Activated CD4-positive, alpha-beta T cell treated with anti-CD3 and anti-CD28 coated beads, Interleukin-2, Interleukin-4, amounts not matched to agents 100 ng/mL and 50 ng/mL, durations not matched to agents 16 hours and 8 hours (primary cell): ENCODE measurements around the gene RNASE2.
"Not testable (repeated sequence)": the region's sequence is repeated elsewhere in the genome, so short reads cannot be mapped to it uniquely, and the experiment has no call there.

Source experiments
- DNase-seq: peaks from one replicate; pipeline ENCODE4 v3.0.0-alpha.2; 2020; ENCODE audit warnings: low spot score

The RNASE2 gene

DNA sequence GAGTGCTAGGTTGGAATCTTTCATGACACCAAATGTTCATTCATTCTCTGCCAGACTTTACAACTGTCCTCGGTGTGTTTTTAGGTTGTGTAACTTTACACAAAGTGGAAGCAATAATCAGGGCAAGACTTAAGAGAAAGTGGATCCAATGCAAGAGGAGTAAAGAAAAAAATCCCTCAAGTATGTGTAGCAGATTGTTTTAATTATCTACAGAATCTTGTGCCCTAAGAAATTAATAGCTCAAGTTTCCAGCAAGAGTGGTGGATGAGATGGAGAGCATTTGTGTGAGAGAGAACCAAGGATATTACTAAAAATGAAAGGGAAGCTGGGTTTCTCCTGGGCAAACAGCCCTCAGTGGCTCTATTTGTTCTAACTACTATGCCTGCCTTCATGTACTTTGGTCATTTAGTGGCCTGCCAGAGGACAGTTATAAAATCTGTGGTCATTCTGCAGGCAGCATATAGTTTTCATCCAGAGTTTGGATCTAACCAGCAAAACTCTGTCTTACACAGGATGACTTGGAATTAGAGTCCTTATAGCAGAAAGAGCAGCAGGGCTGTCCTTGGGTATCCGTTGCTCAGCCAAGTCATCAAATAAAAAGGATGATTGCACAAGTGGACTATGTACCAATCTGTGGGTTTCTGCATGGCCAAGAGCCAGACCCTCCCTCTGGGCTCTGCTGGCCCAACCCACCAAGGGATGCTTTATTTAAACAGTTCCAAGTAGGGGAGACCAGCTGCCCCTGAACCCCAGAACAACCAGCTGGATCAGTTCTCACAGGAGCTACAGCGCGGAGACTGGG lies at the start of gene RNASE2:
Gene RNASE2, plus strand, starts transcription at position 752 of the 802 bp plus-strand sequence. CDS start 285 bp downstream, outside the sequence.
- DNase-seq: not testable (repeated sequence)

DNA sequence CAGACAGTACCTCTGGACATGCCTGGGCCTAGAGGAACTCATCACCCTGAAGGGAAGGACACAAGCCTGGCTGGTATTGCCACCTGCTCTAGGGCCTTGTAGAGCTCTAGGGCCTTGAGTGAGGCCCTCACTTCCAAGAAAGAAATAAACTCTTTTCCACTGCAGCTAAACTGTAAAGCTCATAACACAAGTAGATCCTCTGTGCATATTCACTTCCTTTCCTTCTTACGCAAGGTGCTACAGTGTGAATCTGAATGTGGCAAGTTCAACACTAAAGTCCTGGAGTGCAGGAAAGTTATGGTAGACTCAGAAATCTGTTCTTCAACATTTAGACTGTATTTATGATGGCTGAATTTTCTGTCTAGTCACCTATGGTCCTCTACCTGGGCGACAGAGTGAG lies 49.6 kb upstream of the RNASE2 start:
- DNase-seq: no peak

GRCh38 chr14:20907214-20907613 lies 48.1 kb upstream of the RNASE2 start:
- DNase-seq: no peak

DNA sequence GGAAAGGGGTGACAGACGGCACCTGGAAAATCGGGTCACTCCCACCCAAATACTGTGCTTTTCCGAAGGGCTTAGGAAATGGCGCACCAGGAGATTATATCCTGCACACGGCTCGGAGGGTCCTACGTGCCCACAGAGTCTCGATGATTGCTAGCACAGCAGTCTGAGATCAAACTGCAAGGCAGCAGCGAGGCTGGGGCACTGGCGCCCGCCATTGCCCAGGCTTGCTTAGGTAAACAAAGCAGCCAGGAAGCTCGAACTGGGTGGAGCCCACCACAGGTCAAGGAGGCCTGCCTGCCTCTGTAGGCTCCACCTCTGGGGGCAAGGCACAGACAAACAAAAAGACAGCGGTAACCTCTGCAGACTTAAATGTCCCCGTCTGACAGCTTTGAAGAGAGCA lies 44.5 kb upstream of the RNASE2 start:
- DNase-seq: not testable (repeated sequence)

- not testable (repeated sequence) for DNase-seq
Measured at GRCh38 chr14:20919038-20919756, 36.1 kb upstream of the RNASE2 start.

GRCh38 chr14:20923766-20924297 lies 31.5 kb upstream of the RNASE2 start:
- not testable (repeated sequence) for DNase-seq

GRCh38 chr14:20934148-20934762 lies 21.0 kb upstream of the RNASE2 start:
- DNase-seq: peak; percentile 23

DNA sequence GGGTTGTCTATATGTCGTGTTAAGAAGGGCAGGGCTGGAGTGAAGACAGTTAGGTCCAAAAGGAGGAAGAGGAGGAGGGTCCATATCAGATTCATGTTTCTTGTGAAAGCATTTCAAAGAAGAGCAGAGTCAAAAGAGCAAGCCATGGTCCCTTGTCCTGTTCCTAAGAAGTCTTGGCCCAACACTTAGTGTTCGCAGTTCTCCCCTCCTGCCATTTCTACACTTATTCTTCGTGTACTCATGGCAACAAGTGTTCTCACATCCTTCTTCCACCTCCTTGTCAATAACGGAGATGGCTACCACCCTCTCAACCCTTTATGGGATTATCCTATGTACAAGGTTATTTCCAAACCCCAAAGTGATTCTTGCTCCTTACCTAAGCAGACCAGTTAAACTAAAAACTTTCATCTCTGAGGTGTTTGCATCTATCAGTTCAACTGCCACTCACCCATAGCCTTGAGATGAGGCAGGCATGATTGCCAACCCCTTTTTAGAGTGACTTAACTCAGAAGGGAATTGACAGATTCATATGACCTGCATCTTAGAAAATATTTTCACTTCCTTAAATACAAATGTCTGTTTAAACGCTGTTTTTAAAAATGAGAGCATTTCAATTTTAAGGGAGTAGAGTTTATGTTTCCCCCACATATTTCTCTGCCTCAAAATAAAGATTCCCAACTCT lies 19.8 kb upstream of the RNASE2 start:
- no peak for DNase-seq

DNA sequence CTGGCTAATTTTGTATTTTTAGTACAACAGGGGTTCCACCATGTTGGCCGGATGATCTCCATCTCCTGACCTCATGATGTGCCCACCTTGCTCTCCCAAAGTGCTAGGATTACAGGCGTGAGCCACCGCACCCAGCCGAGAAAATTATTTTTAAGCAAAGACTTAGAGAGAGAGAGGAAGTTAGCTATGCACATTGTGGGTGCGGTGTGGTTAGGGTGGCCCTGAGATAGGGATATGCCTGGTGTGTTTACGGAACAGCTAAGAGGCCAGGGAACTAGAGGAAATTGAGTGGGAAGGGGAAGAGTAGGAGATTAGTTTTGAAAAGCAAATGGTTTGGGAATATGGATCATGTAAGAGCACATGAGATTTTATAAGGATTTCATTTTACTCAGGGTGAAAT lies 10.1 kb upstream of the RNASE2 start:
- not testable (repeated sequence) for DNase-seq

- DNase-seq: not testable (repeated sequence)
Measured at GRCh38 chr14:20946707-20947106, 8.6 kb upstream of the RNASE2 start.

DNA sequence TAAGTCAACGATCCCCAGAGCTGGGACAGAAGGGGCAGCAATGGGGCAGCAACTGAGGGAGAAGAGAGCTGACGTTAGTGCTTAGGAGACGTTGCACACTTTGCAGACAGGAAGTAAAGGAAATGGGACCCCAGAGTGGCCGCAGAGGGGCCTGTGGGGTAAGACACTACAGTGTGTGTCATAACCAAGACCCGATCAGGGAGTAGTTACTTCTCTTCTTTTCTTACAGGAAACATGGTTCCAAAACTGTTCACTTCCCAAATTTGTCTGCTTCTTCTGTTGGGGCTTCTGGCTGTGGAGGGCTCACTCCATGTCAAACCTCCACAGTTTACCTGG lies 219 bp downstream of the RNASE2 start:
- not testable (repeated sequence) for DNase-seq

GRCh38 chr14:20956376-20956976 lies 1.2 kb downstream of the RNASE2 start:
- peak; percentile 55 for DNase-seq

DNA sequence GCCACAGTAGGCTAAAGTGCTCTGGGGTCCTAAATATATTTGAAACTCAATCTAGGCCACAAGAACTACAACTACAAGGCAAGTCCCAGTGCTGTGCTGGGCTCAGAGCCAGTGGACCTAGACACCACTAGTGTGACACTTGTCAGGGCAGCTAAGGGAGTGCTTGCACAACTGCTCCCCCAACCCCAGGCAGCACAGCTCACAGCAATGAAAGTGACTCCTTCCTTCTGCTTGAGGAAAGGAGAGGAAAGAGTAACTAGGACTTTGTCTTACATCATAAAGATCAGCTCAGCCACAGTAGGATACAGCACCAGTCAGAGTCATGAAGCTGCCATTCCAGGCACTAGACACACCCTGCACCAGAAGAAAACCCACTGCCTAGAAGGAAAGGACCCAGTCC lies 3.7 kb downstream of the RNASE2 start:
- not testable (repeated sequence) for DNase-seq

- no peak for DNase-seq
Measured at GRCh38 chr14:20969336-20969735, 14.0 kb downstream of the RNASE2 start.

DNA sequence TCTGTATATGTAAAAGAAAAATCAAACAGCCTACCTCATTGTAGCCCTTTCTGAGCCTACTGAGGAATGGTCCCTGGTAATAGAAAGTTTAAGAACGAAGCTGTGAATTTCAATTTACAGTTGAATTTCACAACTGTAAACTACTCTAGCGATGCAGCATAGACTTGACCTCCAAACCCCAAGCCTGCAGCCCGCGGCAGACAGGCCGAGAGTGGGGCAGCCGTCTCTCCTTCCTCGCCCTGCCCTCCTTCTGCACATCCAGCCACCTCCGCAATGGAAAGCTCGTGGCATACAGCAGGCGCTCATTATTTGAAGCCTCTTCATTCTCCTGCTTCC lies 15.3 kb downstream of the RNASE2 start:
- no peak for DNase-seq

DNA sequence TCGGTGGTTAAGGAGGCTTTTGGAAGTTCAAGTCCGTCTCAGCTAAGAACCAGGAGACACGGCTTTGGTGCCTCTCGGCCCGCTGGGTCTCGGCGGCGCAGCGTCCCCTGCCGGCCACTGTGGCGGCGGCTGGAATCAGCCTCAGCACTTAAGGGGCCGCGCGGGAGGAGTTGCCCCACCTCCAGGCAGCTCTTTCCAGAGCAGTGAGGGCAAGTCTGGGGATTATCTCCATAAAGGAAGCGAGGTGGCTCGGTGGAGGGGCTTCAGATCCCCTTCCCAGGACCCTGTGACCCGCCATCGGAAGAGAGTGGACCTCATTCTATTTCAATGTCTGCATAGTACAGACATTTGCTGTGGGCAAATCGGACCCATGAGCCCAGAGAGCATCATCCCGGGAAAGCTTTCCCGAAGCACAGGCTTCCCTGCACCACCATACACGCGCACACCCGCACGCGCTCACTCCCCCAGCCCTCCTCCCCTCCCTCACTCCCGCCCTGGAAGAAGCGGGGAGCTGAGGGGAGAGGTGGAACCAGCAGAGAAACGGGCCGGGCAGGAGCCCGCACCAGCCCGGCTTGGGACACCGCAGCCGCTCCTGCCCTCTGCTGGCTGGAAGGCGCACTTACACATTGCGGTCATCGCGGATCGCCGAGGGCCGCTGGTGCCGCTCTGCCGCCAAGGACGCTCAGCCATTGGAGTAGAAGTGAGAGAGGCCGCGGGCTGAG lies 15.9 kb downstream of the RNASE2 start:
- DNase-seq: peak; percentile 87

GRCh38 chr14:20971705-20972021 lies 16.4 kb downstream of the RNASE2 start:
- no peak for DNase-seq

DNA sequence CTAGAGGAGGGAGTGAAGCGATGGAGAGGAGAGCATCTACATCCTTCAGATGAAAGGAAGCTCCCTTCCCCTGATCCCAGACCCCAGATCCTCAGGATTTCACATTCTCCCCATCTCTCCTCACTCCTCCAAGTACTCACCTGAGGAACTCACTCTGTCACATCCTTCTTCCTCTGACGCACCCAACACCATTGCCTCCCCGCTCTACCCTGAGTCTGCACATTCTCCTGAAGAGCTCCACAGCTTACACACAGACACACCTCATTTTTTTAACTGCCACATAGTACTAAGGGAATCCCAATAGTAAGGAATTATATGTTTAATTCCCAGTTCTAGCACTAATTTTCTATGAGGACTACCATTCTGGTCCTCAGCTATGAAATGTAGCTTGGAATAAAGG lies 18.2 kb downstream of the RNASE2 start:
- DNase-seq: no peak

GRCh38 chr14:20976291-20976690 lies 21.0 kb downstream of the RNASE2 start:
- DNase-seq: no peak

GRCh38 chr14:20978687-20979086 lies 23.4 kb downstream of the RNASE2 start:
- DNase-seq: no peak

- no peak for DNase-seq
Measured at GRCh38 chr14:20980906-20981305, 25.6 kb downstream of the RNASE2 start.
